Left lung (tissue), 10 donors: Measurements from ENCODE around the gene MGAT1. TPM values are rescaled to one million over a fixed set of nuclear protein-coding genes. Genes with fewer than 3 reads are reported as not detected.

Experiments used
- ATAC-seq: fragments of 200-7000 bp; cut with Tn5 transposase; one replicate; pipeline ENCODE4 v1.9.1; 2020; ENCODE audit warnings: moderate library complexity
- DNase-seq, 4 donors: peaks; one replicate each; pipeline ENCODE4 v3.0.0-alpha.2; 2013 to 2020
- H3K27ac ChIP-seq, 2 donors: fragments of 200-600 bp; sonication (generic) in 1 of 2; one replicate each; pipeline versions ENCODE4 v1.5.0 to v1.8.0; 2020 to 2021
- H3K27me3 ChIP-seq, 2 donors: fragments of 200-600 bp; sonication (generic) in 1 of 2; one replicate each; pipeline versions ENCODE4 v1.5.0 to v1.8.0; 2020 to 2021
- H3K36me3 ChIP-seq, 2 donors: fragments of 200-600 bp; sonication (generic) in 1 of 2; one replicate each; pipeline versions ENCODE4 v1.5.0 to v1.8.0; 2020 to 2021
- H3K4me1 ChIP-seq, 2 donors: fragments of 200-600 bp; one replicate each; pipeline ENCODE4 v1.8.0; 2021
- H3K4me3 ChIP-seq, 2 donors: fragments of 200-600 bp; sonication (generic) in 1 of 2; one replicate each; pipeline versions ENCODE4 v1.5.0 to v1.8.0; 2020 to 2021; ENCODE audit warnings: mild to moderate bottlenecking in 1 of 2
- H3K9me3 ChIP-seq, 2 donors: fragments of 200-600 bp; sonication (generic) in 1 of 2; one replicate each; pipeline versions ENCODE4 v1.5.0 to v1.8.0; 2020 to 2021
- CTCF ChIP-seq, 2 donors: fragments of 200-600 bp; sonication (generic) in 1 of 2; IDR thresholded peaks; one replicate each; pipeline versions ENCODE4 v1.5.0 to v1.8.0; 2021; ENCODE audit warnings: antibody characterized with exemption in 2 of 2
- intact Hi-C, 2 donors: fragments of 100-400 bp; cut with DNase I; formaldehyde crosslinking; loops; one replicate each; pipeline versions ENCODE4 v1.11.2 to v1.14.2; 2022
- polyA plus RNA-seq, 6 donors: library from polyadenylated mRNA; unstranded; fragments of 120-200 nt; gene quantifications; one replicate each; pipeline ENCODE4 v1.2.1, GENCODE V29; 2013; ENCODE audit not compliant: insufficient read length in 6 of 6
- total RNA-seq, 2 donors: library from RNA; stranded (reverse); fragmentation: NEBNext Ultra II Directional; extraction: Animal tissue kit (Norgen Biotek cat#: 25700); gene quantifications; one replicate each; pipeline ENCODE4 v1.2.1, GENCODE V29; 2021
- donor health status: DM: no; HTN: yes; CAD: no.
- donor health status: DM: no; HTN: no; CAD: no.

Gene MGAT1
- total and polyA plus RNA-seq, 8 donors, result 70.6 to 263 (median 86.0) TPM

GRCh38 chr5:180839935-180840334 lies 37.3 kb upstream of the MGAT1 start:
- H3K4me1 ChIP-seq, result no peaks in the 10 kb centered on the region
- H3K9me3 ChIP-seq, result no peaks in the 10 kb centered on the region
- peaks cover 0 to 21% of the 10 kb centered on the region in 2 donors for H3K36me3 ChIP-seq
- no peaks in the 10 kb centered on the region for H3K27me3 ChIP-seq
- H3K4me3 ChIP-seq, result no peak overlapping the region
- H3K27ac ChIP-seq, result no peak overlapping the region
- TF ChIP-seq CTCF (IDR thresholded peaks at IDR 0.05), result no peak
- no peak for DNase-seq
- ATAC-seq, result no peak
- intact Hi-C loops, result no loop called here

- no peak for TF ChIP-seq CTCF (IDR thresholded peaks at IDR 0.05)
- Histone ChIP-seq H3K36me3 (peaks cover 0 to 28% of the 10 kb centered on the region in 2 donors), H3K9me3 (no peaks in the 10 kb centered on the region), H3K4me1 (peaks cover 0 to 4% of the 10 kb centered on the region in 2 donors), H3K4me3 (no peak overlapping the region), H3K27me3 (no peaks in the 10 kb centered on the region), H3K27ac (no peak overlapping the region)
- DNase-seq (no peak), ATAC-seq (no peak)
- intact Hi-C loops, result no loop called here
These were observed 36.6 kb upstream of the MGAT1 start for GRCh38 chr5:180839227-180839626.

- ATAC-seq (no peak), DNase-seq (no peak)
- intact Hi-C loops, result no loop called here
- H3K36me3 ChIP-seq, result peaks cover 0 to 33% of the 10 kb centered on the region in 2 donors
- TF ChIP-seq CTCF (IDR thresholded peaks at IDR 0.05), result no peak
- peaks cover 2 to 21% of the 10 kb centered on the region in 2 donors for H3K4me1 ChIP-seq
- H3K27ac ChIP-seq, result no peak overlapping the region
- H3K9me3 ChIP-seq, result no peaks in the 10 kb centered on the region
- no peak overlapping the region for H3K4me3 ChIP-seq
- no peaks in the 10 kb centered on the region for H3K27me3 ChIP-seq
These were observed 34.9 kb upstream of the MGAT1 start for GRCh38 chr5:180837478-180837877.

GRCh38 chr5:180832638-180833068 lies 30.0 kb upstream of the MGAT1 start:
- H3K4me3 ChIP-seq, result peak overlapping the region; percentile 61 to 93
- intact Hi-C loops, result no loop called here
- no peak for TF ChIP-seq CTCF (IDR thresholded peaks at IDR 0.05)

GRCh38 chr5:180831139-180832093 lies 28.8 kb upstream of the MGAT1 start:
- ATAC-seq (peak; percentile 97), DNase-seq (peak; percentile 79 to 99 (median 86))
- Histone ChIP-seq H3K27me3 (no peaks in the 10 kb centered on the region), H3K4me1 (peaks cover 19 to 52% of the 10 kb centered on the region in 2 donors), H3K9me3 (no peaks in the 10 kb centered on the region), H3K4me3 (peak overlapping the region; percentile 61 to 93), H3K36me3 (peaks cover 0 to 29% of the 10 kb centered on the region in 2 donors), H3K27ac (peak overlapping the region; percentile 97 to 99)
- TF ChIP-seq CTCF (IDR thresholded peaks at IDR 0.05), result peak in 1 of 2 donors; percentile 23
- intact Hi-C loops, result no loop called here

More at GRCh38 chr5:180832638-180833068, 30.0 kb upstream of the MGAT1 start:
- H3K4me1 ChIP-seq, result peaks cover 12 to 43% of the 10 kb centered on the region in 2 donors
- H3K9me3 ChIP-seq, result no peaks in the 10 kb centered on the region
- DNase-seq (no peak), ATAC-seq (no peak)
- peaks cover 0 to 39% of the 10 kb centered on the region in 2 donors for H3K36me3 ChIP-seq
- H3K27me3 ChIP-seq, result no peaks in the 10 kb centered on the region
- H3K27ac ChIP-seq, result no peak overlapping the region
